NB4 (cell line): ENCODE data around the gene TAC1.

ENCODE experiments used
- MAX ChIP-seq: IDR thresholded peaks from 2 replicates; pipeline ENCODE4 v1.6.1; 2011; ENCODE audit warnings: low read depth, low read length
- TF ChIP-seq, protein P1 (sequence below): IDR thresholded peaks from one replicate; pipeline ENCODE4 v1.5.1; 2012; ENCODE audit warnings: low read depth, low read length

DNA sequence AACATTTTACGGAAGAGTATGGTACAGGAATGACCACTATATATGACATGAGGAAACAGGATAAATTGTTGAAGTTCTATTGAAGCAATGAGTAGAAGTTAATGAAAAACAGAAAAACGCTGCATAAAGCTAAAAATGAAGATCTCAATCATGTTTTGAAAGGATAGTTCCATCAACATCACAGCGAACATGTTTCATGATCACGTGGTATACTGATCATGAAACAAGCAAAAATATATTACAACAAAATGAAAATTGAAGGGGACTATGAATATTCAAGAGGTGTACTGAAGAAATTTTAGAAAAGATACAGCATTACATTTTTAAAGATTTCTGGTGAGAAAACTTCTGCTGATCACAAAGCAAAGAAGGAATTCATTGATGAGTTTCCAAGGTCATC lies 45.9 kb upstream of the TAC1 start:
- no peak for TF ChIP-seq MAX
- TF ChIP-seq, protein P1, sequence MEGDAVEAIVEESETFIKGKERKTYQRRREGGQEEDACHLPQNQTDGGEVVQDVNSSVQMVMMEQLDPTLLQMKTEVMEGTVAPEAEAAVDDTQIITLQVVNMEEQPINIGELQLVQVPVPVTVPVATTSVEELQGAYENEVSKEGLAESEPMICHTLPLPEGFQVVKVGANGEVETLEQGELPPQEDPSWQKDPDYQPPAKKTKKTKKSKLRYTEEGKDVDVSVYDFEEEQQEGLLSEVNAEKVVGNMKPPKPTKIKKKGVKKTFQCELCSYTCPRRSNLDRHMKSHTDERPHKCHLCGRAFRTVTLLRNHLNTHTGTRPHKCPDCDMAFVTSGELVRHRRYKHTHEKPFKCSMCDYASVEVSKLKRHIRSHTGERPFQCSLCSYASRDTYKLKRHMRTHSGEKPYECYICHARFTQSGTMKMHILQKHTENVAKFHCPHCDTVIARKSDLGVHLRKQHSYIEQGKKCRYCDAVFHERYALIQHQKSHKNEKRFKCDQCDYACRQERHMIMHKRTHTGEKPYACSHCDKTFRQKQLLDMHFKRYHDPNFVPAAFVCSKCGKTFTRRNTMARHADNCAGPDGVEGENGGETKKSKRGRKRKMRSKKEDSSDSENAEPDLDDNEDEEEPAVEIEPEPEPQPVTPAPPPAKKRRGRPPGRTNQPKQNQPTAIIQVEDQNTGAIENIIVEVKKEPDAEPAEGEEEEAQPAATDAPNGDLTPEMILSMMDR, result no peak
